Ascending aorta (tissue), 2 donors: Measurements from ENCODE around the gene ARL15. TPM values are rescaled to one million over a fixed set of nuclear protein-coding genes. Genes with fewer than 3 reads are reported as not detected.

Experiments used
- DNase-seq, 2 donors: peaks; one replicate each; pipeline ENCODE4 v3.0.0-alpha.2; 2019; ENCODE audit warnings: low spot score in 2 of 2
- H3K27ac ChIP-seq, 2 donors: fragments of 200-600 bp; sonication (generic); one replicate each; pipeline ENCODE4 v1.5.1; 2016 to 2017; ENCODE audit warnings: mild to moderate bottlenecking in 1 of 2
- H3K27me3 ChIP-seq: fragments of 200-600 bp; sonication (generic); one replicate; pipeline ENCODE4 v1.5.1; 2017
- H3K36me3 ChIP-seq, 2 donors: fragments of 200-600 bp; sonication (generic); one replicate each; pipeline ENCODE4 v1.5.1; 2016
- H3K4me1 ChIP-seq, 2 donors: fragments of 200-600 bp; sonication (generic); one replicate each; pipeline ENCODE4 v1.5.1; 2016 to 2017; ENCODE audit warnings: mild to moderate bottlenecking in 1 of 2
- H3K4me3 ChIP-seq, 2 donors: fragments of 200-600 bp; sonication (generic); one replicate each; pipeline ENCODE4 v1.5.1; 2016 to 2017; ENCODE audit warnings: mild to moderate bottlenecking in 1 of 2
- H3K9me3 ChIP-seq, 2 donors: fragments of 200-600 bp; sonication (generic); one replicate each; pipeline ENCODE4 v1.5.1; 2016
- CTCF ChIP-seq, 3 experiments: fragments of 200-600 bp in 2 of 3; fragments of 450-650 bp in 1 of 3; sonication (generic) in 2 of 3; IDR thresholded peaks; one replicate each; pipeline ENCODE4 v1.5.1; 2016 to 2019; ENCODE audit warnings: antibody characterized with exemption in 3 of 3, mild to moderate bottlenecking in 1 of 3, moderate library complexity in 1 of 3
- intact Hi-C: fragments of 100-400 bp; cut with DNase I; formaldehyde crosslinking; loops from one replicate; pipeline ENCODE4 v1.15.1; 2023
- total RNA-seq: library from RNA; depleted of rRNA; stranded (reverse); fragments of >200 nt; gene quantifications from one replicate; pipeline ENCODE4 v1.1.0, GENCODE V29; 2016

The ARL15 gene
- total RNA-seq, 1 donor from 2014 or later = 12.5 TPM

DNA sequence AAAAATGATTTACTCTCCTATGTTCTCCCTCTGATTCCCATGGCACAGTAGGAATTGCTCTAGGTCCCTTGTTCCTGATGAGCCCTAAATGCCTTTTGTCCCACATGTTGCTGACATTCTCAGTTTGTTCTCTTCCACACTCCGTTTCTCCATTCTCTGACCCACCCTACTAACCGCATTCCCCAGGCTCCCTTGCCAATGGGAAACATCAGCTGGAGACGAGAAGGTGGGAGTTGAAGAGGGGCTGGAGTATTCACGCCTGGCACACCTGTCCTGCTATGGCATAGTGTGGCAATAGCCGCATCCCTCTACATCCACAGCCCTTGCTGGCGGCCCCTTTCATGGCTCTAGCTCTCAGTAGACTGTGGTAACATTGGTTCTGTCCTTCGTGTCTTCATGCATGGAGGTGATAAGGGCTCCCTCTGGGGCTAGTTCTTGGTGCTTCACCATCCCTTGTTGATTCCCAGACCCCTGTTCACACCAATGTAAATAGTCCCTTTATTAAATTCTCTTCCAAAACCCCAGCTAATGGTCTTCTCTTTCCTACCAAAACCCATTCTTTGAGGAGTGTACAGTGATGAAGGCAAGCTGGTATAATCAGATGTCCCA lies 16.4 kb upstream of the ARL15 start:
- DNase-seq = no peak
- H3K9me3 ChIP-seq = no peaks in the 10 kb centered on the region
- no peak for TF ChIP-seq CTCF (IDR thresholded peaks at IDR 0.05)
- H3K27ac ChIP-seq = no peak overlapping the region
- H3K4me3 ChIP-seq = no peak overlapping the region
- H3K27me3 ChIP-seq = no peaks in the 10 kb centered on the region
- no peaks in the 10 kb centered on the region for H3K36me3 ChIP-seq
- H3K4me1 ChIP-seq = no peaks in the 10 kb centered on the region
- intact Hi-C loops = no loop called here

- no peak for DNase-seq
- Histone ChIP-seq H3K4me3 (no peak overlapping the region), H3K9me3 (no peaks in the 10 kb centered on the region), H3K36me3 (no peaks in the 10 kb centered on the region), H3K27me3 (no peaks in the 10 kb centered on the region), H3K27ac (no peak overlapping the region), H3K4me1 (no peaks in the 10 kb centered on the region)
- no peak for TF ChIP-seq CTCF (IDR thresholded peaks at IDR 0.05)
- intact Hi-C loops = no loop called here
Observed at GRCh38 chr5:54325610-54326311, 15.4 kb upstream of the ARL15 start.

DNA sequence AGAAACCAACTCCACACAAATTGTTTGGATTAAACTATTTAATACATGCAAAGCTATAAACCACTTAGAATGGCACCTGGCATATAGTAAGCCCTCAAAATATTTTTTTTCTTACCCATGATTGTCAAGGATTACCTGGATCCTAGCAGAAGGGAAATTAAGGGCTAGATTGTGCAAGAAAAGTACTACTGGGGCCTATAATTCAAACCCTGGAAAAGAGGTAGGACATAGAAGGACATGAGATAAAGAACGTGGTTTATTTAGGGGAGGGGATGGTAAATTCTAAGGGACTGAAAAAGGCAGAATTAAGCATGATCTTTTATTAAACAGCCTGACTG lies 14.9 kb upstream of the ARL15 start:
- intact Hi-C loops = no loop called here
- Histone ChIP-seq H3K4me1 (no peaks in the 10 kb centered on the region), H3K4me3 (no peak overlapping the region), H3K27ac (no peak overlapping the region), H3K27me3 (no peaks in the 10 kb centered on the region), H3K36me3 (no peaks in the 10 kb centered on the region), H3K9me3 (no peaks in the 10 kb centered on the region)
- no peak for TF ChIP-seq CTCF (IDR thresholded peaks at IDR 0.05)
- no peak for DNase-seq

- intact Hi-C loops = no loop called here
- H3K27me3 ChIP-seq = no peaks in the 10 kb centered on the region
- DNase-seq = no peak
Observed at GRCh38 chr5:54324651-54325271, 14.4 kb upstream of the ARL15 start.

GRCh38 chr5:54323495-54323894 lies 13.1 kb upstream of the ARL15 start:
- no peaks in the 10 kb centered on the region for H3K4me1 ChIP-seq
- no peaks in the 10 kb centered on the region for H3K27me3 ChIP-seq
- H3K36me3 ChIP-seq = no peaks in the 10 kb centered on the region
- intact Hi-C loops = no loop called here
- no peak overlapping the region for H3K4me3 ChIP-seq
- no peaks in the 10 kb centered on the region for H3K9me3 ChIP-seq
- TF ChIP-seq CTCF (IDR thresholded peaks at IDR 0.05) = no peak
- DNase-seq = no peak
- H3K27ac ChIP-seq = no peak overlapping the region

More at GRCh38 chr5:54324651-54325271, 14.4 kb upstream of the ARL15 start:
- Histone ChIP-seq H3K4me1 (no peaks in the 10 kb centered on the region), H3K36me3 (no peaks in the 10 kb centered on the region), H3K27ac (no peak overlapping the region), H3K4me3 (no peak overlapping the region), H3K9me3 (no peaks in the 10 kb centered on the region)
- no peak for TF ChIP-seq CTCF (IDR thresholded peaks at IDR 0.05)
